ENCODE results near the gene CRYBG2.
"Not testable (repeated sequence)": the region's sequence is repeated elsewhere in the genome, so short reads cannot be mapped to it uniquely, and the experiment has no call there.

The CRYBG2 gene

DNA sequence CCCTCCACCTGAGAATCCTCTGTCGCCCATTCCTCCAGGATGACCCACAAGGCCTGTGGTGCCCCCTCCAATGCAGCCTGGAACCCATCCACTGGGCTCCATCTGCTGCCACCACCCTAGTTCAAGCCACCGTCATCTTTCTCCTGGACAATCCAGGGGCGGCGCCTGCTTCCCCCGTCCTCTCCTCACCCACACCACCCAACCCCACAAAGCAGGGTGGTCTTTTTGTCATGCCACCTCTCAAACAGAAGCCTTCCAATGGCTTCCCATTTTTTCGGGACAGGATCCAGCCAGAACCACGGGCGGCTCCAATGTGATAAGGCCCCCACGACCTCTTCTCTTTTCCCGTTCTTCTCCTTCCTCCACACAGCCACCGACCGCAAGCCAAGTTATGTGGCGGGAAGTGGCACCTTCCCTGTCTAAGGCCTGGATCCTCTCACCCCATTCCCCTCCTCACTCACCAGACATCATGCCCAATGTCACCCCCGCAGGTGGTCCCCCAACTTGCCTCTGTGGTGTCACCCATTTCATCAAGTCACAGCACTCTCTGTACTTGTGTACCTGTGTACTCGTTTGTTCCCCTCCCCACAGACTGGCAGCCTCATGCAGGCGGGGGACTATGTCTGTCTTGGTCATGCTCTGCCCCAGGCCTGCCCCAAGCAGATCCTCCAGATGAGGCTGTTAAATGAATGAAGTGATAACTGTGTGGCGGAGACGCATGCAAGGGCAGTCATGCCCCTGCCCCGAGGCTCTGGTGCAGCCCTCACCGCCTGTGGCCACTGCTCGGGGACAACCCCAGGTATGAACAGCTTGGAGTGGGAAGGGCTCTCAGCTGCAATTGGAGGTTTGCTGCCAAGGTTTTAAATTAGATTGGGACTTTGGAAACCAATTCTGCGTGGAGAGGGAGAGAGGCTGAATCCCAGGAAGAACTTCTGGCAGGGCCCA lies 58.5 kb downstream of the CRYBG2 start:
- no peaks in the 10 kb centered on the region for H3K36me3 ChIP-seq (replicated peaks; ENCODE audit: low read depth, low read length)
- H3K79me2 ChIP-seq (ENCODE audit: low read length): no peaks in the 10 kb centered on the region
- H3K27me3 ChIP-seq (ENCODE audit: low read depth, low read length): no peaks in the 10 kb centered on the region
- H3K9me3 ChIP-seq (ENCODE audit: insufficient read depth, low read length): peaks cover under 1% of the 10 kb centered on the region; the same call in 1 of the 2 replicates
- H3K4me2 ChIP-seq (ENCODE audit: low read length): no peak overlapping the region
- H3K4me1 ChIP-seq (ENCODE audit: low read length): peaks cover 8% of the 10 kb centered on the region
- H3K9ac ChIP-seq (ENCODE audit: low read length): no peak overlapping the region
- TF ChIP-seq EZH2phosphoT487 (IDR thresholded peaks at IDR 0.05; ENCODE audit: low read depth): no peak
- TF ChIP-seq, protein P1, sequence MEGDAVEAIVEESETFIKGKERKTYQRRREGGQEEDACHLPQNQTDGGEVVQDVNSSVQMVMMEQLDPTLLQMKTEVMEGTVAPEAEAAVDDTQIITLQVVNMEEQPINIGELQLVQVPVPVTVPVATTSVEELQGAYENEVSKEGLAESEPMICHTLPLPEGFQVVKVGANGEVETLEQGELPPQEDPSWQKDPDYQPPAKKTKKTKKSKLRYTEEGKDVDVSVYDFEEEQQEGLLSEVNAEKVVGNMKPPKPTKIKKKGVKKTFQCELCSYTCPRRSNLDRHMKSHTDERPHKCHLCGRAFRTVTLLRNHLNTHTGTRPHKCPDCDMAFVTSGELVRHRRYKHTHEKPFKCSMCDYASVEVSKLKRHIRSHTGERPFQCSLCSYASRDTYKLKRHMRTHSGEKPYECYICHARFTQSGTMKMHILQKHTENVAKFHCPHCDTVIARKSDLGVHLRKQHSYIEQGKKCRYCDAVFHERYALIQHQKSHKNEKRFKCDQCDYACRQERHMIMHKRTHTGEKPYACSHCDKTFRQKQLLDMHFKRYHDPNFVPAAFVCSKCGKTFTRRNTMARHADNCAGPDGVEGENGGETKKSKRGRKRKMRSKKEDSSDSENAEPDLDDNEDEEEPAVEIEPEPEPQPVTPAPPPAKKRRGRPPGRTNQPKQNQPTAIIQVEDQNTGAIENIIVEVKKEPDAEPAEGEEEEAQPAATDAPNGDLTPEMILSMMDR (IDR thresholded peaks at IDR 0.05; ENCODE audit: low read depth, low read length): no peak
- H3K4me3 ChIP-seq (ENCODE audit: low read length): no peak overlapping the region
- H3K27ac ChIP-seq (ENCODE audit: low read length): no peak overlapping the region
- no peaks in the 10 kb centered on the region for H4K20me1 ChIP-seq (ENCODE audit: insufficient read depth, low read length)
- no peak overlapping the region for H2AFZ ChIP-seq (ENCODE audit: low read depth, low read length)

DNA sequence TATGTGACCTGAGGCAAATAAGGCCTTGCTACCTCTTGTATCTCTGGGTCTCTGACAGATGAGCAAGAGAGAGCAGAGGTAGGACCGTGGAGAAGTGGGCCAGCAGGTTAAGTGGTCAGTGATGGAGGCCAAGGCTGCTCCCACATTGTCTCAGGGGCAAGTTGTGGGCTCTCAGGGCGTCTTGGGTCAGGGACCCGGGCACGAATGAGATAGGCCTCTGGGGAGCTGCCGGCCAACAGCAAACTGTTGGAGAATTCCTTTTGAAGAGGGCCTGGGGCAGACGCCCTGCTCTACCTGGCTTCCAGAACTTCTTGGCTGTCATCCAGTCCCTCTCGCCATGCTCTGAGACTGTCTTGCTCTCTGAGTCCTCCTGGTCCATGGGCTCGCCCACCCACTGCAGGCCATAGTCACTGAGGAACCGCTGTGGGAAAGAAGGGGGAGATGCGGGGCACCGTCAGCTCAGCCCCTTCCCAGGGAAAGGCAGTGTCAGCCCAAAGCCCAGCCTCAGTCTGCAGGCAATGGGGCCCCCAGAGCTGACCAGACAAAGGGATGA lies 59.9 kb downstream of the CRYBG2 start:
- H3K27ac ChIP-seq (ENCODE audit: low read length): no peak overlapping the region
- no peak for TF ChIP-seq EZH2phosphoT487 (IDR thresholded peaks at IDR 0.05; ENCODE audit: low read depth)
- TF ChIP-seq, protein P1 (IDR thresholded peaks at IDR 0.05; ENCODE audit: low read depth, low read length): no peak
- no peaks in the 10 kb centered on the region for H3K27me3 ChIP-seq (ENCODE audit: low read depth, low read length)
- H3K4me2 ChIP-seq (ENCODE audit: low read length): no peak overlapping the region
- no peaks in the 10 kb centered on the region for H4K20me1 ChIP-seq (ENCODE audit: insufficient read depth, low read length)
- H3K79me2 ChIP-seq (ENCODE audit: low read length): no peaks in the 10 kb centered on the region
- H3K36me3 ChIP-seq (replicated peaks; ENCODE audit: low read depth, low read length): no peaks in the 10 kb centered on the region
- H3K9ac ChIP-seq (ENCODE audit: low read length): no peak overlapping the region
- H3K4me3 ChIP-seq (ENCODE audit: low read length): no peak overlapping the region
- H3K9me3 ChIP-seq (ENCODE audit: insufficient read depth, low read length): peaks cover 10% of the 10 kb centered on the region; the same call in 1 of the 2 replicates
- no peak overlapping the region for H2AFZ ChIP-seq (ENCODE audit: low read depth, low read length)
- peaks cover 22% of the 10 kb centered on the region for H3K4me1 ChIP-seq (ENCODE audit: low read length)

DNA sequence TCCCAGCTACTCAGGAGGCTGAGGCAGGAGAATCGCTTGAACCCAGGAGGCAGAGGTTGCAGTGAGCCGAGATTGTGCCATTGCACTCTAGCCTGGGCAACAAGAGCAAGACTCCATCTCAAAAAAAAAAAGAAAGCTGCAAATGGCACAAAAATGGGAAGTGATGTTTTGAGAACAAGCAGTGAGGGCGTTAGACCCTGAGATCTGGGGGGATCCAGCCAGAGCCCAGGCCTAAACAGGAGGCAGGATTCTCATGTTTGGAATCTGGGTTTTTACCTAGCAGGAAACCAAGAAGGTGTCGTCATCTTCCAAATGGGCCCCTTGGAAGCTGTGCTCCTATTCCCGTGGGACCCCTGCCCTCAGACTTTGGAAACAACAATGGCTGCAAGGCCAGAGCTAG lies 61.2 kb downstream of the CRYBG2 start:
- H2AFZ ChIP-seq (ENCODE audit: low read depth, low read length); H3K9ac ChIP-seq (ENCODE audit: low read length); H3K27ac ChIP-seq (ENCODE audit: low read length); H3K4me2 ChIP-seq (ENCODE audit: low read length); H3K36me3 ChIP-seq (replicated peaks; ENCODE audit: low read depth, low read length); H3K79me2 ChIP-seq (ENCODE audit: low read length); H3K27me3 ChIP-seq (ENCODE audit: low read depth, low read length); H4K20me1 ChIP-seq (ENCODE audit: insufficient read depth, low read length); H3K4me3 ChIP-seq (ENCODE audit: low read length): not testable (repeated sequence)
- H3K9me3 ChIP-seq (ENCODE audit: insufficient read depth, low read length): peaks cover 10% of the 10 kb centered on the region; the same call in 1 of the 2 replicates
- peaks cover 35% of the 10 kb centered on the region for H3K4me1 ChIP-seq (ENCODE audit: low read length)

DNA sequence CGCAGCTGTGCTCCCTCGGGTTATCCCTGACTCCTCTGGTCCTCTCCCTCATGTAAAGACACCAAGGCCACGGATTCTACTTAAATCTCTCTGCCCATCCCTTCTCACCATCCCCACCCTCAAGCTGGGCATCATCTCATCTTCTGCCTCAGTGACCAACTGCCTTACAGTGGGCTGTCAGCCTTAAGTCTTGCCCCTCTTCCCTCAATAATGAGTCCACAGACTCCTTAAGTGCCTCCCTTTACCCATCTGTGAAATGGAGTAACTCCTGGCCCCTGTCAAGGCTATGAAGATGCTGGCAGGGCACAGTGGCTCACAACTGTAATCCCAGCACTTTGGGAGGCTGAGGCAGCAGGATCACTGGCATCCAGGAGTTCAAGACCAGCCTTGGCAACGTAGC lies 62.0 kb downstream of the CRYBG2 start:
- Histone ChIP-seq H3K9me3 (ENCODE audit: insufficient read depth, low read length) (peaks cover 10% of the 10 kb centered on the region; the same call in 1 of the 2 replicates), H3K4me1 (ENCODE audit: low read length) (peaks cover 43% of the 10 kb centered on the region), H3K36me3 (replicated peaks; ENCODE audit: low read depth, low read length) (no peaks in the 10 kb centered on the region), H3K4me2 (ENCODE audit: low read length) (no peak overlapping the region), H4K20me1 (ENCODE audit: insufficient read depth, low read length) (no peaks in the 10 kb centered on the region), H3K27me3 (ENCODE audit: low read depth, low read length) (no peaks in the 10 kb centered on the region), H3K4me3 (ENCODE audit: low read length) (no peak overlapping the region), H3K27ac (ENCODE audit: low read length) (no peak overlapping the region), H3K9ac (ENCODE audit: low read length) (no peak overlapping the region), H2AFZ (ENCODE audit: low read depth, low read length) (no peak overlapping the region), H3K79me2 (ENCODE audit: low read length) (no peaks in the 10 kb centered on the region)
- no peak for TF ChIP-seq EZH2phosphoT487 (IDR thresholded peaks at IDR 0.05; ENCODE audit: low read depth)
- TF ChIP-seq, protein P1 (IDR thresholded peaks at IDR 0.05; ENCODE audit: low read depth, low read length): no peak

Measured in OCI-LY3 (cell line).